ENCODE measurements around the gene NRM. TPM values are rescaled to one million over a fixed set of nuclear protein-coding genes. Genes with fewer than 3 reads are reported as not detected.

The NRM gene
- total RNA-seq, 4 donors from 2014 or later: 6.0 to 13.3 (median 6.9) TPM

- Histone ChIP-seq H3K4me3 (no peak overlapping the region), H3K36me3 (peaks cover 0 to 100% (median 5%) of the 10 kb centered on the region in 3 donors), H3K9me3 (no peaks in the 10 kb centered on the region), H3K4me1 (no peaks in the 10 kb centered on the region), H3K27me3 (no peaks in the 10 kb centered on the region), H3K27ac (no peak overlapping the region)
- TF ChIP-seq EP300 (IDR thresholded peaks at IDR 0.05): no peak
- no peak for TF ChIP-seq CTCF (IDR thresholded peaks at IDR 0.05)
- no peak for TF ChIP-seq POLR2A (IDR thresholded peaks at IDR 0.05)
- DNase-seq (ENCODE audit: low spot score in 2 of 2): no peak
- 95 to 98% methylated on average over 2 of the region's 2 CpGs for WGBS, 2 donors
Measured at GRCh38 chr6:30709101-30709868, 18.5 kb upstream of the NRM start.

GRCh38 chr6:30707281-30707850, 16.6 kb upstream of the NRM start:
- no peaks in the 10 kb centered on the region for H3K4me1 ChIP-seq
- H3K9me3 ChIP-seq: no peaks in the 10 kb centered on the region
- WGBS, 2 donors: 82 to 88% methylated on average over 6 of the region's 6 CpGs
- TF ChIP-seq EP300 (IDR thresholded peaks at IDR 0.05): no peak
- TF ChIP-seq POLR2A (IDR thresholded peaks at IDR 0.05): no peak
- TF ChIP-seq CTCF (IDR thresholded peaks at IDR 0.05): no peak
- H3K27me3 ChIP-seq: no peaks in the 10 kb centered on the region
- DNase-seq (ENCODE audit: low spot score in 2 of 2): no peak
- H3K27ac ChIP-seq: no peak overlapping the region
- peaks cover 1 to 100% (median 4%) of the 10 kb centered on the region in 3 donors for H3K36me3 ChIP-seq
- H3K4me3 ChIP-seq: no peak overlapping the region

- Histone ChIP-seq H3K9me3 (no peaks in the 10 kb centered on the region), H3K27me3 (no peaks in the 10 kb centered on the region), H3K36me3 (peaks cover 0 to 100% (median 4%) of the 10 kb centered on the region in 3 donors), H3K27ac (no peak overlapping the region), H3K4me1 (no peaks in the 10 kb centered on the region), H3K4me3 (no peak overlapping the region)
- WGBS, 2 donors: 91 to 93% methylated on average over 4 of the region's 4 CpGs
- TF ChIP-seq CTCF (IDR thresholded peaks at IDR 0.05): no peak
- no peak for TF ChIP-seq EP300 (IDR thresholded peaks at IDR 0.05)
- no peak for DNase-seq (ENCODE audit: low spot score in 2 of 2)
Measured at GRCh38 chr6:30705620-30706019, 14.8 kb upstream of the NRM start.

GRCh38 chr6:30703821-30704220, 13.0 kb upstream of the NRM start:
- H3K36me3 ChIP-seq: peaks cover 3 to 98% (median 4%) of the 10 kb centered on the region in 3 donors
- no peaks in the 10 kb centered on the region for H3K27me3 ChIP-seq
- TF ChIP-seq CTCF (IDR thresholded peaks at IDR 0.05) (no peak), POLR2A (IDR thresholded peaks at IDR 0.05) (no peak), EP300 (IDR thresholded peaks at IDR 0.05) (no peak)
- no peaks in the 10 kb centered on the region for H3K9me3 ChIP-seq
- H3K27ac ChIP-seq: no peak overlapping the region
- 89% methylated on average over 4 of the region's 4 CpGs for WGBS, 2 donors
- DNase-seq (ENCODE audit: low spot score in 2 of 2): no peak
- H3K4me1 ChIP-seq: no peaks in the 10 kb centered on the region
- H3K4me3 ChIP-seq: no peak overlapping the region

- Histone ChIP-seq H3K27ac (no peak overlapping the region), H3K4me3 (no peak overlapping the region), H3K27me3 (no peaks in the 10 kb centered on the region), H3K9me3 (no peaks in the 10 kb centered on the region), H3K4me1 (no peaks in the 10 kb centered on the region), H3K36me3 (peaks cover 3 to 90% (median 4%) of the 10 kb centered on the region in 3 donors)
- WGBS, 2 donors: 95 to 99% methylated on average over 10 of the region's 10 CpGs
- no peak for TF ChIP-seq CTCF (IDR thresholded peaks at IDR 0.05)
- DNase-seq (ENCODE audit: low spot score in 2 of 2): no peak
Measured at GRCh38 chr6:30703011-30703410, 12.2 kb upstream of the NRM start.
